MG63 (cell line): ENCODE data around the gene ABHD3. TPM values are rescaled to one million over a fixed set of nuclear protein-coding genes. Genes with fewer than 3 reads are reported as not detected.
"Not testable (repeated sequence)": the region's sequence is repeated elsewhere in the genome, so short reads cannot be mapped to it uniquely, and the experiment has no call there.

ENCODE experiments used
- DNase-seq: peaks from one replicate; pipeline ENCODE4 v3.0.0-alpha.2; 2020
- H3K27me3 ChIP-seq: fragments of 250-450 bp; sonication (Bioruptor Pico); 2 replicates; pipeline ENCODE4 v1.5.1; 2020; ENCODE audit warnings: mild to moderate bottlenecking, moderate library complexity
- H3K36me3 ChIP-seq: fragments of 250-450 bp; sonication (Bioruptor Pico); 2 replicates; pipeline ENCODE4 v1.5.1; 2020; ENCODE audit warnings: mild to moderate bottlenecking, moderate library complexity
- H3K4me3 ChIP-seq: fragments of 250-450 bp; sonication (Bioruptor Pico); 2 replicates; pipeline ENCODE4 v1.5.1; 2020; ENCODE audit warnings: mild to moderate bottlenecking, moderate library complexity
- H3K9me3 ChIP-seq: fragments of 250-450 bp; sonication (Bioruptor Pico); 2 replicates; pipeline ENCODE4 v1.5.1; 2020; ENCODE audit warnings: mild to moderate bottlenecking, moderate library complexity
- total RNA-seq: library from RNA; depleted of rRNA; stranded (reverse); fragments of >200 nt; shearing (Covaris generic); gene quantifications from 2 replicates; pipeline ENCODE4 v1.2.3, GENCODE V29; 2014; ENCODE audit warnings: low replicate concordance

Gene ABHD3
- total RNA-seq, 1 experiment from 2014 or later = 7.1 TPM

DNA sequence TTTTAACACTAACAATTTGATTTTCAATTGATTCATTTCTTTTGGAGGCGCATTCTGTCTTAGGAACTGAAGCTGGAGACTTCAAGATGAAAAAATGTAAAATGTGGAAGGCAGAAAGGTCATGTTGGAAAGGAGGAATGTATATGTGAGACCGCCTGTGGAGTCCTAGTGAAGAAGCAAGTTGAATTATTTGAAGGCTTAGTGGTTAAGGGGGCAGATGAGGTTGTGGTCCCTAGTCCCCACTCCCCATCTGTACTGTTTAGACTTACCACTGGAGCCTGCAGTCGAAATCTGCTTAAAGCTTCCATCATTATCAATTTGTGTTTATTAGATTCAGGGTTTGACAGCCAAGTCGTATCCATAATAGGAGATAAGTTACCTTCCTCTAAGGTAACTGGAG, 20.6 kb upstream of the ABHD3 start:
- Histone ChIP-seq H3K36me3 (no peaks in the 10 kb centered on the region), H3K27me3 (no peaks in the 10 kb centered on the region), H3K4me3 (no peak overlapping the region), H3K9me3 (no peaks in the 10 kb centered on the region)
- no peak for DNase-seq

GRCh38 chr18:21722687-21723086, 18.1 kb upstream of the ABHD3 start:
- no peaks in the 10 kb centered on the region for H3K9me3 ChIP-seq
- H3K36me3 ChIP-seq = no peaks in the 10 kb centered on the region
- H3K4me3 ChIP-seq = no peak overlapping the region
- DNase-seq = no peak
- H3K27me3 ChIP-seq = no peaks in the 10 kb centered on the region

- DNase-seq = no peak
- H3K27me3 ChIP-seq = no peaks in the 10 kb centered on the region
- no peak overlapping the region for H3K4me3 ChIP-seq
- no peaks in the 10 kb centered on the region for H3K36me3 ChIP-seq
- no peaks in the 10 kb centered on the region for H3K9me3 ChIP-seq
These were observed 9.9 kb upstream of the ABHD3 start for GRCh38 chr18:21714474-21714873.

DNA sequence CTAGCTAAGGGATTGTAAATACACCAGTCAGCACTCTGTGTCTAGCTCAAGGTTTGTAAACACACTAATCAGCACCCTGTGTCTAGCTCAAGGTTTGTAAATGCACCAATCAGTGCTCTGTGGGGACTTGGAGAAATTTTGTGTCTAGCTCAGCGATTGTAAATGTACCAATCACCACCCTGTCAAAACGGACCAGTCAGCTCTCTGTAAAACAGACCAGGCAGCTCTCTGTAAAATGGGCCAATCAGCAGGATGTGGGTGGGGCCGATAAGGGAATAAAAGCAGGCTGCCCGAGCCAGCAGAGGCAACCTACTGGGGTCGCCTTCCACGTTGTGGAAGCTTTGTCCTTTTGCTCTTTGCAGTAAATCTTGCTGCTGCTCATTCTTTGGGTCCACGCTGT, 2.6 kb upstream of the ABHD3 start:
- not testable (repeated sequence) for H3K27me3 ChIP-seq, DNase-seq, H3K9me3 ChIP-seq, H3K36me3 ChIP-seq, H3K4me3 ChIP-seq

DNA sequence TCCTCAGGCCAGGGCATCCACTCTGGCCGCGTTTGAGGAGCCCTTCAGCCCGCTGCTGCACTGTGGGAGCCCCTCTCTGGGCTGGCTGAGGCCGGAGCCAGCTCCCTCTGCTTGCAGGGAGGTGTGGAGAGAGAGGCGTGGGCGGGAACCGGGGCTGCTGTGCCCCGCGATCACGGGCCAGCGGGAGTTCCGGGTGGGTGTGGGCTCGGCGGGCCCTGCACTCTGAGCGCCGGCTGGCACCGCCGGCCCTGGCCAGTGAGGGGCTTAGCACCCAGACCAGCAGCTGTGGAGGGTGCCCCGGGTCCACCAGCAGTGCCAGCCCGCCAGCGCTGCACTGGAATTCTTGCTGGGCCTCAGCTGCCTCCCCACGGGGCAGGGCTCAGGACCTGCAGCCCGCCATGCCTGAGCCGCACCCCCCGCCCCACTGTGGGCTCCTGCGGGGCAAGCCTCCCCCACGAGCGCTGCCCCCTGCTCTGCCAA, 1.9 kb upstream of the ABHD3 start:
- Histone ChIP-seq H3K9me3 (no peaks in the 10 kb centered on the region), H3K4me3 (no peak overlapping the region), H3K27me3 (no peaks in the 10 kb centered on the region), H3K36me3 (peaks cover 4% of the 10 kb centered on the region; the same call in 1 of the 2 replicates)
- DNase-seq = no peak

GRCh38 chr18:21703241-21703820, 1.2 kb downstream of the ABHD3 start:
- DNase-seq = no peak
- peak overlapping the region; percentile 61 for H3K4me3 ChIP-seq
- H3K9me3 ChIP-seq = no peaks in the 10 kb centered on the region
- peaks cover 4% of the 10 kb centered on the region; the same call in 1 of the 2 replicates for H3K36me3 ChIP-seq
- H3K27me3 ChIP-seq = no peaks in the 10 kb centered on the region

- no peak for DNase-seq
- Histone ChIP-seq H3K9me3 (no peaks in the 10 kb centered on the region), H3K36me3 (peaks cover 4% of the 10 kb centered on the region; the same call in 1 of the 2 replicates), H3K4me3 (no peak overlapping the region), H3K27me3 (no peaks in the 10 kb centered on the region)
These were observed 2.0 kb downstream of the ABHD3 start for GRCh38 chr18:21702602-21703001.

DNA sequence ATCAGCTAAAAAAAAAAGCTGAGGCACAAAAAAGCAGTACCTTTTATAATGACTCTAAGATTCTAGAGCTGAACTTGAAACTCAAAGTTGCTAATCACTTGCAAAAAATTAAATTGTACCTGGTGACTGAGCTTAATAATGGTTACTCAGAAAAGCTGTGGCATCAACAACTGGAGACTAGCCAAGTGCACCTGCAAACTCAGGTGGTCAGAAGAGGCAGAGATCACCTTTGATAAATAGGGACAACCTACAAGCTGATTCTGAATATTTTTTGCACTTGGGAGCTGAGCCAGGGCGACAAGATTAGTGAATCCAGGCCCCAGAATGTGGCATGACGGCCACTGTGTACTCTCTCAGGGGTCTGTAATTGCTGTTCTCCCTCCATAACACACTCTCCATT, 3.0 kb downstream of the ABHD3 start:
- H3K9me3 ChIP-seq = no peaks in the 10 kb centered on the region
- no peak for DNase-seq
- H3K4me3 ChIP-seq = no peak overlapping the region
- no peaks in the 10 kb centered on the region for H3K27me3 ChIP-seq
- peaks cover 4% of the 10 kb centered on the region; the same call in 1 of the 2 replicates for H3K36me3 ChIP-seq

GRCh38 chr18:21700528-21701075, 4.0 kb downstream of the ABHD3 start:
- H3K4me3 ChIP-seq = no peak overlapping the region
- peaks cover 4% of the 10 kb centered on the region; the same call in 1 of the 2 replicates for H3K36me3 ChIP-seq
- no peak for DNase-seq
- H3K27me3 ChIP-seq = no peaks in the 10 kb centered on the region
- no peaks in the 10 kb centered on the region for H3K9me3 ChIP-seq

- no peak for DNase-seq
- H3K36me3 ChIP-seq = no peaks in the 10 kb centered on the region
These were observed 11.3 kb downstream of the ABHD3 start for GRCh38 chr18:21693322-21693721.

DNA sequence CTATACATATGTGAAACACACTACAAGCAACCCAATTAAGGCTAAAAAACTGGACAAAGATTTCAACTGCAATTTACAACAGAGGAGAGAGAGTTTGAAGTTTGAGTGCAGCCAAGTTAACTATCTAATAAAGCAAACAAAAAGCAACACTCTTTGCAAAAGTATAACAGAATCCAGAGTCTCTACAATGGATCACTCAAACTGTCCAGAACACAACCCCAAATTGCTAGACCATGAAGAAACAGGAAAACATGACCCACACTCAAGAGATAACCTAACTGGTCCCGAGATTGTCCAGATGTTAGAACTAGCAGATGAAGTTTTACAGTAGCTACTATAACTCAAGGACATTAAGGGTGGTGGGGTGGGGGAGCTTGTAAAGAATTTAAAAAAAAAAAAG, 14.8 kb downstream of the ABHD3 start:
- no peaks in the 10 kb centered on the region; the same call in 1 of the 2 replicates for H3K9me3 ChIP-seq
- no peak overlapping the region for H3K4me3 ChIP-seq
- H3K36me3 ChIP-seq = no peaks in the 10 kb centered on the region
- no peak for DNase-seq
- H3K27me3 ChIP-seq = no peaks in the 10 kb centered on the region

More at GRCh38 chr18:21693322-21693721, 11.3 kb downstream of the ABHD3 start:
- Histone ChIP-seq H3K4me3 (no peak overlapping the region), H3K27me3 (no peaks in the 10 kb centered on the region), H3K9me3 (no peaks in the 10 kb centered on the region; the same call in 1 of the 2 replicates)

- no peak for DNase-seq
- Histone ChIP-seq H3K36me3 (no peaks in the 10 kb centered on the region), H3K9me3 (no peaks in the 10 kb centered on the region; the same call in 1 of the 2 replicates), H3K27me3 (no peaks in the 10 kb centered on the region), H3K4me3 (no peak overlapping the region)
These were observed 18.1 kb downstream of the ABHD3 start for GRCh38 chr18:21686282-21687105.

- not testable (repeated sequence) for H3K27me3 ChIP-seq, H3K9me3 ChIP-seq, H3K36me3 ChIP-seq, H3K4me3 ChIP-seq, DNase-seq
These were observed 19.0 kb downstream of the ABHD3 start for GRCh38 chr18:21685556-21685981.

GRCh38 chr18:21684731-21685130, 19.8 kb downstream of the ABHD3 start:
- no peak overlapping the region for H3K4me3 ChIP-seq

GRCh38 chr18:21682371-21683051, 22.1 kb downstream of the ABHD3 start:
- Histone ChIP-seq H3K9me3 (no peaks in the 10 kb centered on the region), H3K27me3 (no peaks in the 10 kb centered on the region), H3K36me3 (no peaks in the 10 kb centered on the region), H3K4me3 (peak overlapping the region; percentile 20)
- no peak for DNase-seq

More at GRCh38 chr18:21684731-21685130, 19.8 kb downstream of the ABHD3 start:
- Histone ChIP-seq H3K27me3 (no peaks in the 10 kb centered on the region), H3K9me3 (no peaks in the 10 kb centered on the region; the same call in 1 of the 2 replicates), H3K36me3 (no peaks in the 10 kb centered on the region)
- DNase-seq = no peak

GRCh38 chr18:21680161-21680560, 24.4 kb downstream of the ABHD3 start:
- Histone ChIP-seq H3K9me3 (no peaks in the 10 kb centered on the region), H3K36me3 (no peaks in the 10 kb centered on the region), H3K27me3 (no peaks in the 10 kb centered on the region), H3K4me3 (no peak overlapping the region)
- DNase-seq = no peak

DNA sequence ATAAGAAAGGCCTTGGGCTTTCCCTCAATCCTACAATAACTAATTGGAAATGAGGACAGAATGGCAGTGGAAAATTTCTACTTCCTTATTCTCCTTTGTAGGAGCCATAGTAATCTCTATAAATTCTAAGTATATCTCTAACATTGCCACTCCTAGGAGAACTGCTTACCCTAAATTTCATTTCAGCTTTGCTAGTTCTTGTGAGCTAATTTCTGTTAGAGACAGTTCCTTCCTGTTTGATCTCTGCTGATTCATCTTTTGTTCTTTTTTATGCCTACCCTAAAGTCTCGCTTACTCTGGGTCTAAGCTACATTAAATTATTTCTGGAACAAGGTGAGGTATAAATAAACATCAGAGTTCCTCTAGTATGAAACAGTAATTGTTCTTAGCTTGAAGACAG, 25.7 kb downstream of the ABHD3 start:
- no peak for DNase-seq
- Histone ChIP-seq H3K4me3 (no peak overlapping the region), H3K36me3 (no peaks in the 10 kb centered on the region), H3K9me3 (no peaks in the 10 kb centered on the region), H3K27me3 (no peaks in the 10 kb centered on the region)
